ENCODE measurements around the gene DERL3.
"Not testable (repeated sequence)": the region's sequence is repeated elsewhere in the genome, so short reads cannot be mapped to it uniquely, and the experiment has no call there.

DNA sequence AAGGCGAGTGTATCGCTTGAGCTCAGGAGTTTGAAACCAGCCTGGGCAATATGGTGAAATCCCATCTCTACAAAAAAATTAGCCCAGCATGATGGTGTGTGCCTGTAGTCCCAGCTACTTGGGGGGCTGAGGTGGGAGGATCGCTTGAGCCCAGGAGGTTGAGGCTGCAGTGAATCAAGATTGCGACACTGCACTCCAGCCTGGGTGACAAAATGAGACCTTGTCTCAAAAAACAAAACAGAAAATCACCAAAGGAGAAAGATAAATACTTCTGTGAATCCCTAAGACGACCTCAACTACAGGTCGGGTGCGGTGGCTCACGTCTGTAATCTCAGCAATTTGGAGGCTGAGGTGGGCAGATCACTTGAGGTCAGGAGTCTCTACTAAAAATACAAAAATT, 21.4 kb upstream of the DERL3 start:
- TF ChIP-seq, protein P1, sequence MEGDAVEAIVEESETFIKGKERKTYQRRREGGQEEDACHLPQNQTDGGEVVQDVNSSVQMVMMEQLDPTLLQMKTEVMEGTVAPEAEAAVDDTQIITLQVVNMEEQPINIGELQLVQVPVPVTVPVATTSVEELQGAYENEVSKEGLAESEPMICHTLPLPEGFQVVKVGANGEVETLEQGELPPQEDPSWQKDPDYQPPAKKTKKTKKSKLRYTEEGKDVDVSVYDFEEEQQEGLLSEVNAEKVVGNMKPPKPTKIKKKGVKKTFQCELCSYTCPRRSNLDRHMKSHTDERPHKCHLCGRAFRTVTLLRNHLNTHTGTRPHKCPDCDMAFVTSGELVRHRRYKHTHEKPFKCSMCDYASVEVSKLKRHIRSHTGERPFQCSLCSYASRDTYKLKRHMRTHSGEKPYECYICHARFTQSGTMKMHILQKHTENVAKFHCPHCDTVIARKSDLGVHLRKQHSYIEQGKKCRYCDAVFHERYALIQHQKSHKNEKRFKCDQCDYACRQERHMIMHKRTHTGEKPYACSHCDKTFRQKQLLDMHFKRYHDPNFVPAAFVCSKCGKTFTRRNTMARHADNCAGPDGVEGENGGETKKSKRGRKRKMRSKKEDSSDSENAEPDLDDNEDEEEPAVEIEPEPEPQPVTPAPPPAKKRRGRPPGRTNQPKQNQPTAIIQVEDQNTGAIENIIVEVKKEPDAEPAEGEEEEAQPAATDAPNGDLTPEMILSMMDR (conservative IDR thresholded peaks at IDR 0.05; ENCODE audit: low read depth in 2 of 2) = not testable (repeated sequence)
- not testable (repeated sequence) for TF ChIP-seq POLR2AphosphoS5 (IDR thresholded peaks at IDR 0.05; ENCODE audit: low read depth); EZH2 (IDR thresholded peaks at IDR 0.05; ENCODE audit: low read depth, unreplicated experiment)
- TF ChIP-seq, protein P2, sequence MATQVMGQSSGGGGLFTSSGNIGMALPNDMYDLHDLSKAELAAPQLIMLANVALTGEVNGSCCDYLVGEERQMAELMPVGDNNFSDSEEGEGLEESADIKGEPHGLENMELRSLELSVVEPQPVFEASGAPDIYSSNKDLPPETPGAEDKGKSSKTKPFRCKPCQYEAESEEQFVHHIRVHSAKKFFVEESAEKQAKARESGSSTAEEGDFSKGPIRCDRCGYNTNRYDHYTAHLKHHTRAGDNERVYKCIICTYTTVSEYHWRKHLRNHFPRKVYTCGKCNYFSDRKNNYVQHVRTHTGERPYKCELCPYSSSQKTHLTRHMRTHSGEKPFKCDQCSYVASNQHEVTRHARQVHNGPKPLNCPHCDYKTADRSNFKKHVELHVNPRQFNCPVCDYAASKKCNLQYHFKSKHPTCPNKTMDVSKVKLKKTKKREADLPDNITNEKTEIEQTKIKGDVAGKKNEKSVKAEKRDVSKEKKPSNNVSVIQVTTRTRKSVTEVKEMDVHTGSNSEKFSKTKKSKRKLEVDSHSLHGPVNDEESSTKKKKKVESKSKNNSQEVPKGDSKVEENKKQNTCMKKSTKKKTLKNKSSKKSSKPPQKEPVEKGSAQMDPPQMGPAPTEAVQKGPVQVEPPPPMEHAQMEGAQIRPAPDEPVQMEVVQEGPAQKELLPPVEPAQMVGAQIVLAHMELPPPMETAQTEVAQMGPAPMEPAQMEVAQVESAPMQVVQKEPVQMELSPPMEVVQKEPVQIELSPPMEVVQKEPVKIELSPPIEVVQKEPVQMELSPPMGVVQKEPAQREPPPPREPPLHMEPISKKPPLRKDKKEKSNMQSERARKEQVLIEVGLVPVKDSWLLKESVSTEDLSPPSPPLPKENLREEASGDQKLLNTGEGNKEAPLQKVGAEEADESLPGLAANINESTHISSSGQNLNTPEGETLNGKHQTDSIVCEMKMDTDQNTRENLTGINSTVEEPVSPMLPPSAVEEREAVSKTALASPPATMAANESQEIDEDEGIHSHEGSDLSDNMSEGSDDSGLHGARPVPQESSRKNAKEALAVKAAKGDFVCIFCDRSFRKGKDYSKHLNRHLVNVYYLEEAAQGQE (IDR thresholded peaks at IDR 0.05; ENCODE audit: unreplicated experiment) = not testable (repeated sequence)

Measured in GM23338 (cell line).